Activated CD8-positive, alpha-beta memory T cell treated with anti-CD3 and anti-CD28 coated beads for 24 hours (primary cell): ENCODE results near the gene TNNT3.
"Not testable (repeated sequence)": the region's sequence is repeated elsewhere in the genome, so short reads cannot be mapped to it uniquely, and the experiment has no call there.

Experiments used
- DNase-seq: peaks from one replicate; pipeline ENCODE4 v3.0.0-alpha.2; 2020

The TNNT3 gene

DNA sequence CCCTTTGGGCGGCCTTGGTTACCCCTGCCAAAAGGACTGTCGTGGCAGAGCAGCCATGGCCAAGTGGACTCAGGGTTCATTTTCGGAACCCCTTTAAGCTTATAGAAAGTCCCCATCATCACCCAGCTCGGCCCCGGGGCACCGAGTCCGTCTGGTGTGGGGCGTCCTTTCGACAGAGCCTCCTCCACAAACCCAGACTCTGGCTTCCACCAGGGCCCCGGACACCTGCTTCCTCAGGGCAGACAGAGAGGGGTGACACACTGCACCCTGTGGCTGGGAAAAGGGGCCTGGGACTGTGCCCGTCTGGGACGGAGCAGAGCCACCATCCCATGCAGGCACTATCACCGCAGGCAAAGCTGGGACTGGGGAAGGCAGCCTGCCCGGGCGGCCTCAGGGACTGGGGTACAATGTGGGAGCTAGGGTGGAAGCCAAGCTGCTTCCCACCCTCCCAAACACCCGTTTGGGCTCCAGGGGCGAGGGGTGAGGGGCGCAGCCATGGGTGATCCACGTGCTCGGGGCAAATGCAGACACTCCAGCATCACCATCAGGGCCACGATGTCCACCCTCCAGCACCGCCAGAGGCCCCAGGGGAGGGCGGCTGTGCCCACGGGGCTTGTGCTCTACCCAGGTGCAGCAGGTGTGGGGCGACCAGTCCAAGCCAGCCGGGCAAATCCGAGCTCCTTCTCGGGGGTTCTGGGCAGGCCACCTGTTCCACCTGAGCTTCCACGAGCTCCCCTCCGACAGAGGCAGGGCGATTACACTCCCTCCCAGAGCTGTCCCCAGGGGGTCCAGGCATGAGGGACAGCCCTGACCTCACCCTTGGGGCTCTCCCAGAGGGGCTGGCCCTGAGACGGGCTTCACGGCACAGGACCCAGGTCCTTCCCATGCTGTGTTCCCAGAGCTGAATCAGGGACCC, 15.9 kb downstream of the TNNT3 start:
- no peak for DNase-seq

DNA sequence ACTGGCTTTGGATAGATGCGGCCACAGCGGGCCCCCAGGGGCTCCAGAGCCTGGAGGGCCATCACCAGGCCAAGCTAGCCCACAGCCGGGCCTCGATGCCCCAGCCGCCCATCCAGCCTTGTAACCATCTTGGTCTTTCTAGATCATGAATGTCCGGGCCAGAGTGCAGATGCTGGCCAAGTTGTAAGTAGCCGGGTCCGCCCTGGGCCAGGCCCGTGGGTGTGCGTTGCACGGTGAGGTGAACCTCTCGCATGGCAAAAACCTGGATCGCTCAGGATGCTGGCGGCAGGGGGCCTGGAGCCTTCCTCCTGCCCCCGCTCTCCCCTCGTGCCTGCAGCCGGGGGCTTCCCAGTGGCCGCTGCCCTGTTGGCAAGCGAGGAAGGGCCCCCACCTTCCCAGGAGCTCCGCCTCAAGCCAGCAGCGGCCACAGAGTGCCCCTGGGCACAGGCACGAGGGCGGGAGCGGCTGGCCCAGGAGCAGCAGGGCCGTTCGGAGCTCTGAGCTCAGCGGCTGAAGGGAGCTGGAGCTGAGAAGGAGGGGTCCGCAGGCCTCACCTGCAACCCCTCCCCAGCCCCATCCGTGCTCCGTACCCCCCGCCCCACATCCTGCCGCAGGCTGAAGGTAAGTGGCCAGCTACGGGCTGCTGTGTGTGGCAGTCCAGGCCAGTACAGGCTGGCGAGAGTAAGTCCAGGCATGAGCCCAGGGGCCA, 16.7 kb downstream of the TNNT3 start:
- no peak for DNase-seq

GRCh38 chr11:1936781-1937615, 17.5 kb downstream of the TNNT3 start:
- no peak for DNase-seq

- DNase-seq = no peak
These were observed 18.3 kb downstream of the TNNT3 start for GRCh38 chr11:1937616-1938342.

- DNase-seq = no peak
These were observed 19.0 kb downstream of the TNNT3 start for GRCh38 chr11:1938343-1939005.

- DNase-seq = no peak
These were observed 19.6 kb downstream of the TNNT3 start for GRCh38 chr11:1939006-1939625.

GRCh38 chr11:1939788-1940187, 20.3 kb downstream of the TNNT3 start:
- DNase-seq = not testable (repeated sequence)

DNA sequence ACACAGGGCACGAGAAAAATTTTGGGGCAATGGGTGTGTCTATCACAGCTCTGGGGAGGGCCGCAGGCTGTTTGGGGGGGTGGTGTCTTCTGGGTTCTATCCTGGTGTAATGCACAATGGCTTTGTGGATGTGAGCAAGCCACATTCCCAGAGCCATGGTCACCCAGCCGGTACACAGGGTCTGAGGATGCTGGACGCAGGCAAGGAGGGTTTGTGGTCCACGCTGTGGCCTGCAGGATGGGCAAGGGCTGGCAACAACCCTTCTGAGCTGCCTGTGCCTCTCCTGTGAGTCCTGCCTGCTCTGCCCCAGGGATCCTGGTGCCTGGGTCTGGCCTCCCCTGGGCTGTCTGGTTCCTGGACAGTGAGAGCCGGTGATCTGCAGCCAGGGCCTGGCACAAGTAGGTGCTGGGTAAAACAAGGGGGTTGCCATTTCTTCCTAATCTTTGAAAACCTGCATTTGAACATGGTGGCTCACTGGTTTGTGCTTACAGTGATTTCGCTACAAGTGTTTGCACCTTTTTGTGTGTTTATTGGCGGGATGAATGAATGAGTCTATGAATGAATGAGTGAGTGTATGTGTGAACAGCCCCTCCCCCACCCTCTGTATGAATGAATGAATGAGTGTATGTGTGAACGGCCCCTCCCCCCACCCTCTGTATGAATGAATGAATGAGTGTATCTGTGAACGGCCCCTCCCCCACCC, 23.2 kb downstream of the TNNT3 start:
- DNase-seq = no peak

DNA sequence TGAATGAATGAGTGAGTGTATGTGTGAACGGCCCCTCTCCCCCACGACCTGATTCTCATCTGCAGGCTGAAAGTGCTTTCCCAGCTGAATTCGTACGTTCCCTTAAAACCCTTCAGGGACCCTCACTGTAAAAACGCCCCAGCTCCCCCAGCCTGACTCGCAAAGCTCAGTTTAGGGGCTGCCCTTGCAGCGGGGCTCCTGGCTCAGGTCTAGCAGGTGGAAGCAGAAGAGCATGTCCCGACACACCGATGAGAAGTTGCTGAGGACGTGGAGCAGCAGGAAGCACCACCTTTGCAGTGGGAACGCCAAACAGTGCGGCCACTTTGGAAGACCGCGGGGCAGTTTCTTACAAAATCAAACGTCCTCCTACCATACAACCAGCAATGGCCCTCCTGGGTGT, 24.1 kb downstream of the TNNT3 start:
- DNase-seq = no peak

GRCh38 chr11:1943977-1944376, 24.5 kb downstream of the TNNT3 start:
- DNase-seq = no peak

DNA sequence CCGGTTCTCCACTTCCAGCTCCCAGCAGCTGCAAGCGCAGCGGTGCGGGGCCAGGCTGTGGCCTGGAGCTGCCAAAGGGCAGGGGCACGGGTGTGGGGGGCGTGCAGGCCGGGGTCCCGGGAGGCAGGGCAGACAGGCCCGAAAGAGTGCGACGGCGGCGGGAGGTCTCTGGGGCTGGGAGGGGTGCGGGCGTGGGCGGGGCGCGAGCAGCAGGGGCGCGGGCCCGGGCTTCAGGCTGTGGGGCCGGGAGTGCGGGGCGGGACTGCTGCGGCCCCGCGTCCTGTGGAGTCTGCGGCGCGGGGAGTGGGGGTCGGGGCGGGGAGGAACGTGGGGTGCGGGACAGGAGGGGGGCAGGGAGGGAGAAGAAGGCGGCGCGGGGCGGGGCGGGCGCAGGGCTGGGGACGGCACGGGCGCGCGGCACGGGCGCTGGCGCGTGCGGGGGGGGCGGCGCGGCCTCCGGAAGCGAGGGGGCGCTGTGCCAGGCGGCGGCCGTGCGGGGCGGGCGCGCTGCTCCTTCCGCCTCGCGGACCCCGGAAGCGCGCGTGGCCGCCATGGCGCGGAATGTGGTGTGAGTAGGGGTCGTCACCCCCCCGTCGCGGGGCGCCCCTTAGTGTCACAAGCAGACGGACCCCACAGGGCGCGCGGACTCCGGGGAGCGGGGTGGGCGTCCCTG, 27.4 kb downstream of the TNNT3 start, which contains the start of gene MRPL23:
TSS of gene MRPL23 (plus strand) at position 521 of the 673 bp plus-strand sequence. CDS start at position 552, 31 bp downstream.
- no peak for DNase-seq

DNA sequence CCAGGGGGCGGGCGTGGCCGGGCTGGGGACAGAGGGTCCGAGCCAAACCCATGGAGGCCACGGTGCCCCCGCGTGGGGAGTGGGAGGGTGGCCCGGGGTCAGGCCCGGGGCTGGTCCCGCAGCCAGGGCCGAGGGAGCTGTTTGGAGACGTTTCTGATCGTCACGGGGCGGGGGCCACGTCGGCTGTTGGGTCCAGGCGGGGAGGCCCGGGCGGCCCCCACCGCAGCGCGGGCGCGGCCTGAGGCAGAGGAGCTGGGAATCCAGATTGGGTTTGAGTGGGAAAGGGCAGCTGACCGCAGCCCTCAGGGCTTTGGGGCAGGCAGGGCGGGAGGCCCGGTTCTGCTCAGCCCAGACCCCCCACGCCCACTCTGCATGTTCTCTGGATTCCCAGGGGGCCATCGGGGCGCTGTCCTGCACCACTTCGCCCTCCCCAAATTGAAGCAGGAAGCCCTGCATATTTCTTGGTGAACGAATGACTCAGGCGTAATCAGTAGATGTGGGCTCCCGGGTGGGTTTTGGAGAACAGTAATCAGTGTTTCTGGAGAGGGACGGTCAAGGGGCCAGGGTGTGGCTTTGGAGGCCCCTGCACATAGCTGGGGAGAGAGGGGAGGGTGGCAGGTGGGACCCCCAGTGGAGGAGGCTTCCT, 28.2 kb downstream of the TNNT3 start:
- no peak for DNase-seq

DNA sequence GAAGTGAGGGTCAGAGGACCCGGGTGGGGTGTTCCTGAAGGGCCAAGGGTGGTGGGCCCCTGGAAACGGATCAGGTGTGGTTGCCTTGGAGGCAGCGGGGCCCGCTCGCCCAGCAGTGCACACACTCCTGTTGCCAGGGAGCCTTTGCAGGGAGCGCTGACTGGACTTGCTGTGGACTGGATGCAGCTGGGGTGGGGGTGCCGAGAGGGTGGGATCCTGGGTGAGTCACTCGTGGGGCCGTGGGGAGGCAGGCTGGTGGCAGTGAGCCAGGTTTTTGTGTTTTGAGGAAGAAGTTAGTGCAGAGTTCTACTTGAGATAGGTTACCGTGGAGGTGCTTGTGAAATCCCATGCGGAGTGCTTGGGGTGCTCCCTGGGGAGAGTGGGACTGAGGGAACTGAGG, 28.9 kb downstream of the TNNT3 start:
- DNase-seq = no peak

GRCh38 chr11:1949302-1949701, 29.8 kb downstream of the TNNT3 start:
- no peak for DNase-seq

DNA sequence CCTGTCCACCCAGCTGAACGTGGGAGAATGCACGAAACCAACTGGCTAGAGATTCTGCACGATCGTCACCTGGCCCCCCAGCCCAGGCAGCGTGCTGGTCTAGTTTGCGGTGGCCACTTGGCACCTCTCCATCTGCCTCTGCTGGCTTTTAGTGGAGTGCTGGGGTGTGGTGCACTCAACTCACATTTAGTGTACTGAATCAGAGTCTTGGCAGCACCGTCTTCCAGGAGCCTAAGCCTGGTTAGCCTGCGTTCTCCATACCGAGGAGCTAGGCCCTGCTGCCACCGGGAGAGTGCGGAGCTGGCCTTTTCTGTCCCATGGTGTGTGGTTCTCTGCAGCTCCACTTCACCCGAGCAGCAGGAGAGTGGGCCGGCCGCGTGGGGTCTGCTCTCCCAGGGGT, 30.4 kb downstream of the TNNT3 start:
- DNase-seq = no peak

GRCh38 chr11:1952806-1953482, 33.4 kb downstream of the TNNT3 start:
- DNase-seq = no peak

DNA sequence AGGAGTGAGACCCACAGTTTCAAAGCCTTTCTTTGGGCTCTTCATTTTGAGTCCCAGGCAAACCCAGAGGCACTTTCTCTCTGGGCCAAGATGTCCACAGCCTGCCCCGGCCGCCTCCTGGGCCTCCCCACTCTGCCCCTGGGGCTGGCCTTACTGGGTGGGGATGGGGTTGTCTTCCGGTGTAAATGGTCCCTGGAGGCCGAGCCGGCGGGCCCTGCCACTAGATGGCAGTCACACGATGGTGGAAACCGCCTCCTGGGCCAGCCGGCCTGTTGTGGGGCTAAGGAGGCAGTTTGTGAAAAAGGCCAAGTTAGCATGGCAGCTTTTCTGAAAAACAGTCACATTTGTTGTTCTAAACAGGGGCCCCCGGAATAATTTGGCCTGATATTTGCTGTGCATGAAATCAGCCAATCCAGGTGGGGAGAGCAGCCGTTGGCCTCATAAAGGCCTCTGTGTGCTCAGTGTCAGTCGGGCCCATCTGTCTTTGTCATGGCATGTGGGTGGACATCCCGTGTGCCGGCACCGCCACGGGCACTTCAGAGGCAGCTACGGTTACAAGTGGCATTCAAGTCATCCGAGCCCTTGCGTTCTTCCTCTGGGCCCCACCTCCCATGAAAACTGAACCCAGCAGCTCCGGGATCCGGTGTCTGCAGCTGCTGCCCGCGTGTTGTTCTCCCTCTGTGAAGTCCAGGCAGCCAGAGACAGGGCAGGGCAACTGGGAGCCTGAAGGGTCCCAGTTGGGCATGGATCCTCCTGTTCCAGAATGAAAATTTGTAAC, 34.2 kb downstream of the TNNT3 start:
- peak; percentile 56 for DNase-seq

- no peak for DNase-seq
These were observed 38.9 kb downstream of the TNNT3 start for GRCh38 chr11:1958367-1958766.
